ENCODE measurements around the gene FAM107B.

FAM107B gene

DNA sequence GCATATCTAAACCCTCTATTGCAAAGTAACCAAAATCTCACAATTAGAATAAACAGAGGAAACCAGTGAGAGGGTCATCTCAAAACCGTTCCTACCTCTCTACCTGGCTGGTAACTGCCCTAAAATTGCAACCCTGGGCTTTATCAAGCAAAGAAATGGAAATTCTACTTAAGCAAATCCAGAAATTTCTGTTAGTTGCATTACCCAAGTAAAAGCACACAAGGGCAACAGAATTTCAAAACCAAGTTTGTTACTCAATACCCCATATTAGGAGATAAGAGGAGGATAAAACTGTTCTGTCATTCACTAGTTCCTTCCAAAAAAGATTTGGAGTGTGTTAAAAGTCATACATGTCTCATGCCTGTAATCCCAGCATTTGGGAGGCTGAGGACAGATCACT lies 195.3 kb downstream of the FAM107B start:
- TF ChIP-seq, protein P1, sequence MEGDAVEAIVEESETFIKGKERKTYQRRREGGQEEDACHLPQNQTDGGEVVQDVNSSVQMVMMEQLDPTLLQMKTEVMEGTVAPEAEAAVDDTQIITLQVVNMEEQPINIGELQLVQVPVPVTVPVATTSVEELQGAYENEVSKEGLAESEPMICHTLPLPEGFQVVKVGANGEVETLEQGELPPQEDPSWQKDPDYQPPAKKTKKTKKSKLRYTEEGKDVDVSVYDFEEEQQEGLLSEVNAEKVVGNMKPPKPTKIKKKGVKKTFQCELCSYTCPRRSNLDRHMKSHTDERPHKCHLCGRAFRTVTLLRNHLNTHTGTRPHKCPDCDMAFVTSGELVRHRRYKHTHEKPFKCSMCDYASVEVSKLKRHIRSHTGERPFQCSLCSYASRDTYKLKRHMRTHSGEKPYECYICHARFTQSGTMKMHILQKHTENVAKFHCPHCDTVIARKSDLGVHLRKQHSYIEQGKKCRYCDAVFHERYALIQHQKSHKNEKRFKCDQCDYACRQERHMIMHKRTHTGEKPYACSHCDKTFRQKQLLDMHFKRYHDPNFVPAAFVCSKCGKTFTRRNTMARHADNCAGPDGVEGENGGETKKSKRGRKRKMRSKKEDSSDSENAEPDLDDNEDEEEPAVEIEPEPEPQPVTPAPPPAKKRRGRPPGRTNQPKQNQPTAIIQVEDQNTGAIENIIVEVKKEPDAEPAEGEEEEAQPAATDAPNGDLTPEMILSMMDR (IDR thresholded peaks at IDR 0.05; ENCODE audit: control insufficient read depth, extremely low read depth, insufficient read depth): no peak
- DNase-seq (ENCODE audit: low read depth): no peak
- H3K4me3 ChIP-seq (ENCODE audit: low read depth, low read length): no peak overlapping the region

DNA sequence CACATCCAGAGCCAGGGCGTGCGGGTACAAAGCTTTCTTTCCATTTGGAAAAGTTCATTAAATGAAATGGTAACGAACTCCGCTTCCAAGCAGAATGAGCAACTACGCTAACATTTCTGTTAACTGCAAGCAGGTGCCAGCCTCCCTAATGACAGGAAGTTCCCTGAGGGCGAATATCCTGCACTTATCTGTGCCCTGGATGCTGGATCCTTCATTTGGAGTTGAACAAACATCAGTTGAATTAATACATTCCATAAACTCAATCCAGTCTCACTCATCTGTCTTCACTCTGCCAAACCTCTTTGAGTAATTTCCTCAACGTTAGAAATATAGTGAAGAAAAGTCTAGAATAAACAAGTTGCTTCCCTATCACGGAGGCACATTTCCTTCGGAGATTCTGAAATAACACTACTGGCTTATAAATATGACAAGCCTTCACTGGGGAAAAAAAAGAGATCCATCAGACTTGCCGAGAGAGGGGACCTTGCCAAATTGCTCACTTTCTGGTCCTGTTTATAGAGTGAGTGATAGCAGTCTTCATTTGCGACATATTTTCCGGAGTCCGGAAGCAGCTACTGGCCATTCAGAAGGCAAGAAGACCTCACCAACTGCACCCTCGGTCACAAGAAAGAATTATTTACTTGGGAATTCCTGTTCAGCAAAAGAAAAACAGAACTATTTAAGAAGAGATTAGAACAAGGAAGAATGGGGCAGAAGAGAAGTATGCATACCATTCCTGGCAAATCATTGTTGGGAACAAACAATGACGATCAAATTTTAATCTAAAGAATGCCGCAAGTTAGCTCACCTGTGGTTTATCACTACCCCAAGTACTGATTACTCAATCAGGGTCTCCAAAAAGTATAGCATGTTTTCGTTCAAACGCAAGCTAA lies 196.4 kb downstream of the FAM107B start:
- H3K4me3 ChIP-seq (ENCODE audit: low read depth, low read length): no peak overlapping the region
- TF ChIP-seq, protein P1 (IDR thresholded peaks at IDR 0.05; ENCODE audit: control insufficient read depth, extremely low read depth, insufficient read depth): no peak
- no peak for DNase-seq (ENCODE audit: low read depth)

DNA sequence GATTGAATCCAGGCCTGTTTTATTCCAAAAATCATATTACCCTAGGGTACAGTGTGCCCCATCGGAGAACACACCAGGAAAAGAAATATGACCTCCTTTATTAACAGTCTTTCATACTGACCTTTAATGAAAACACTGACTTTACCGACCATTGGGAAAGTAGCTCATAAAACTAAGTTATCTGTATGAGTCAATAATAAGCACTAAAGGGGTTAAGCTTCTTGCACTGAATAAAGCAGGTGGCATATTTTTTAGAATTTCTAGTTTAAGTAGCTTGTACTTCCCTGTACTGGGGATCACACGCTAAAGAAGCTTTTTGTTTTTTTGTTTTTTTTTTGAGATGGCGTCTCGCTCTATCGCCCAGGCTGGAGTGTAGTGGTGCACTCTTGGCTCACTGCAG lies 199.8 kb downstream of the FAM107B start:
- no peak for DNase-seq (ENCODE audit: low read depth)

DNA sequence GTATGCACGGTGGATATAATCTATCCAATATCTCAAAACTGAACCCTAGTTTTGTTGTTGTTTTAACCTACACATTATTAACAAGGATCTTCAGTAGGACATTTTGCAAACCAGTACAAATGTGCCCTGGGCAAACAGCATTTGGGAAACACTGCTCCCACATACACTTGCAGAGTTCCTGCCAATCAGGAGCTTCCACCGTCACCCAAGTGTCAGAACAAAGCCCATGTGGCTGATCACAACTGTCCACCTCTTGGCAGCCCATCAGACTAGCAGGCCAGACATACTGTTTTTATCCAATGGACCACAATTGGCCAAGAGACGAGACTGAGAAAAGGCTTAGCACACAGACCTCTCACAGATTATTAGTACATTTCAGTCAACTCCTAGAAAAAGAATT lies 200.4 kb downstream of the FAM107B start:
- TF ChIP-seq, protein P1 (IDR thresholded peaks at IDR 0.05; ENCODE audit: control insufficient read depth, extremely low read depth, insufficient read depth): no peak
- no peak overlapping the region for H3K4me3 ChIP-seq (ENCODE audit: low read depth, low read length)
- no peak for DNase-seq (ENCODE audit: low read depth)

More for the DNA sequence above, 199.8 kb downstream of the FAM107B start:
- TF ChIP-seq, protein P1 (IDR thresholded peaks at IDR 0.05; ENCODE audit: control insufficient read depth, extremely low read depth, insufficient read depth): no peak
- H3K4me3 ChIP-seq (ENCODE audit: low read depth, low read length): no peak overlapping the region

DNA sequence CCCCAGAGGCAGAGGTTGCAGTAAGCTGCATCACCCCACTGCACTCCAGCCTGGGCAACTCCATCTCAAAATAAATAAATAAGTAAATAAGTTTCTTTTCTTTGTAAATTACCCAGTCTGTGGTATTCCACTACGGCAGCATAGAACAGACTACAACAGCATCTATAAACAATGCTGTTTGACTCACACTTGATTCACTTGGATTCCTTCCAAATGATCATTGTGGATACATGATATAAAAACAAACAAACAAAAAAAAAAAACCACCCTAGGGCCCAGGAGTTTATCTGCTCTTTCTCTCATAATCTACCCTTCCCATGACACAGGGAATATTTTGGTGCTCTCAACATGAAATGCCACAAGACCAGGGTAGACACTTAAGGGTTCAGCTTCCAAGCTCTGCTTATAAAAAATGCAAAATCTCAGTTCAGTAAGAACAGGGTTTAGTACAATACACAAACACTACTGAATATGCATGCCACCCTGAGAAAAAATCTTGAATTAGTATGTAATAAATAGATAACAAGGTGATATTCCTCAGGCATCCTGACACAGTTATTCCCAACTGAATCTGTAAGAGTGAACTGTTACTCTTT lies 200.9 kb downstream of the FAM107B start:
- DNase-seq (ENCODE audit: low read depth): no peak
- H3K4me3 ChIP-seq (ENCODE audit: low read depth, low read length): no peak overlapping the region
- TF ChIP-seq, protein P1 (IDR thresholded peaks at IDR 0.05; ENCODE audit: control insufficient read depth, extremely low read depth, insufficient read depth): no peak

DNA sequence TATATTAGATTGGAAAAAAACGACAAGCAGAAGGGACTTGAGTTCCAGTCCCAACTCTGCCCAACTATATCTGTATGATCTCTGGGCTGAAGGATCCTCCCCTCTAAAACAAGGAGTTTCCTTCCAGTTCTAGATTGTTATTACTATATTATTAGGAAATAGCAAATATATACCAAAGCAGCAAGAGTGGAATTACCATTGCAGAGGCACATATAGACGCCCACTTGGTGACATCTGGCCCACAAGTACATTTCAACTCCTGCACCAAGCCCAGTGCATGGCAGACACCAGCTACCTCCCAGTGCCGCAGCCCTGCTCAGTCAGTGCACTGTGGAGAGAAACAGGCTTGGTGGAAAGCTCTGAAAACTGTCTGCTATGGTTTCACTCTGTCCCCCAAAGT lies 201.9 kb downstream of the FAM107B start:
- TF ChIP-seq, protein P1 (IDR thresholded peaks at IDR 0.05; ENCODE audit: control insufficient read depth, extremely low read depth, insufficient read depth): no peak
- no peak for DNase-seq (ENCODE audit: low read depth)
- no peak overlapping the region for H3K4me3 ChIP-seq (ENCODE audit: low read depth, low read length)

Measured in LNCaP clone FGC (cell line).